Measurements from ENCODE around the gene ABCA13.

- no peak for TF ChIP-seq EZH2 (IDR thresholded peaks at IDR 0.05; ENCODE audit: insufficient read depth, poor library complexity, severe bottlenecking)
- no peak for TF ChIP-seq EZH2phosphoT487 (IDR thresholded peaks at IDR 0.05; ENCODE audit: insufficient read depth, low read depth)
These were observed 334.2 kb downstream of the ABCA13 start for GRCh38 chr7:48505466-48505865.

Measured in GM23248 (cell line).